PC-3 (cell line): Measurements from ENCODE around the gene HOXC10. TPM values are rescaled to one million over a fixed set of nuclear protein-coding genes. Genes with fewer than 3 reads are reported as not detected.

ENCODE experiments used
- ATAC-seq: fragments of 200-7000 bp; cut with Tn5 transposase; 2 replicates; pipeline ENCODE4 v1.9.1; 2020; ENCODE audit warnings: mild to moderate bottlenecking, moderate library complexity
- BruUV-seq: library from RNA; stranded (reverse); fragments of 400-500 nt; replicated peaks from 2 replicates; lab custom pipeline; 2021; lab: Mats Ljungman, UMichigan
- CTCF ChIA-PET: fragments of 300-600 bp; sonication (Branson Sonifier 250); formaldehyde crosslinking; loops from one replicate; lab custom pipeline; 2022; ENCODE audit warnings: antibody characterized with exemption; lab: Charles Lee
- POLR2A ChIA-PET: fragments of 300-600 bp; sonication (Branson Sonifier 250); formaldehyde crosslinking; loops from one replicate; lab custom pipeline; 2022; ENCODE audit warnings: antibody characterized with exemption; ENCODE audit not compliant: unreplicated experiment; lab: Charles Lee
- DNase-seq: peaks from one replicate; pipeline ENCODE4 v3.0.0-alpha.2; 2015
- H2AFZ ChIP-seq: fragments of 300-600 bp; sonication (generic); 2 replicates; pipeline ENCODE4 v1.6.0; 2016; ENCODE audit warnings: antibody characterized with exemption, low read length
- H3F3A ChIP-seq: fragments of 300-600 bp; sonication (generic); one replicate; pipeline ENCODE4 v1.6.0; 2017; ENCODE audit warnings: antibody characterized with exemption, low read length, control low read depth, mild to moderate bottlenecking; ENCODE audit not compliant: unreplicated experiment
- H3K27ac ChIP-seq: fragments of 300-600 bp; sonication (generic); 2 replicates; pipeline ENCODE4 v1.5.1; 2016; ENCODE audit warnings: mild to moderate bottlenecking, low read length
- H3K27me3 ChIP-seq: fragments of 300-600 bp; sonication (generic); 2 replicates; pipeline ENCODE4 v1.6.1; 2016; ENCODE audit warnings: low read length, mixed read lengths
- H3K36me3 ChIP-seq: fragments of 300-600 bp; sonication (generic); 2 replicates; pipeline ENCODE4 v1.6.1; 2016; ENCODE audit warnings: low read depth, mixed run types, low read length, mixed read lengths
- H3K4me1 ChIP-seq: fragments of 300-600 bp; sonication (generic); 2 replicates; pipeline ENCODE4 v1.5.1; 2016; ENCODE audit warnings: low read length; ENCODE audit not compliant: insufficient read depth
- H3K4me2 ChIP-seq: fragments of 300-600 bp; sonication (generic); 2 replicates; pipeline ENCODE4 v1.6.0; 2016; ENCODE audit warnings: low read length
- H3K4me3 ChIP-seq: fragments of 300-600 bp; sonication (generic); 2 replicates; pipeline ENCODE4 v1.5.1; 2016; ENCODE audit warnings: mild to moderate bottlenecking, low read length, mixed read lengths
- H3K79me2 ChIP-seq: fragments of 300-600 bp; sonication (generic); 2 replicates; pipeline ENCODE4 v1.6.1; 2017; ENCODE audit warnings: low read length, mixed read lengths
- H3K9ac ChIP-seq: fragments of 300-600 bp; sonication (generic); 2 replicates; pipeline ENCODE4 v1.6.0; 2016; ENCODE audit warnings: mild to moderate bottlenecking, low read length
- H3K9me2 ChIP-seq: fragments of 300-600 bp; sonication (generic); replicated peaks from 2 replicates; pipeline ENCODE4 v1.6.1; 2016; ENCODE audit warnings: mixed run types, low read length, mixed read lengths
- H3K9me3 ChIP-seq: fragments of 300-600 bp; sonication (generic); 2 replicates; pipeline ENCODE4 v1.6.1; 2016; ENCODE audit warnings: low read length, mixed read lengths
- H4K20me1 ChIP-seq: fragments of 300-600 bp; sonication (generic); 2 replicates; pipeline ENCODE4 v1.6.1; 2016; ENCODE audit warnings: low read length, mixed read lengths
- EZH2 ChIP-seq: fragments of 300-600 bp; sonication (generic); IDR thresholded peaks from one replicate; pipeline ENCODE4 v1.6.1; 2017; ENCODE audit warnings: antibody characterized with exemption, mild to moderate bottlenecking, low read length; ENCODE audit not compliant: unreplicated experiment
- EZH2phosphoT487 ChIP-seq: fragments of 300-600 bp; sonication (generic); IDR thresholded peaks from 2 replicates; pipeline ENCODE4 v1.6.1; 2018; ENCODE audit warnings: mild to moderate bottlenecking, antibody characterized with exemption, low read length, borderline replicate concordance
- intact Hi-C: fragments of 100-400 bp; cut with micrococcal nuclease; formaldehyde crosslinking; loops from 2 replicates; pipeline ENCODE4 v1.9.0; 2023
- total RNA-seq: library from RNA; depleted of rRNA; stranded (reverse); fragments of >200 nt; gene quantifications from 2 replicates; pipeline ENCODE4 v1.2.3, GENCODE V29; 2014
- TF ChIP-seq, protein P1 (sequence below): fragments of 300-600 bp; sonication (generic); conservative IDR thresholded peaks from 2 replicates; pipeline ENCODE4 v1.5.1; 2017; ENCODE audit warnings: antibody characterized with exemption, low read depth, mild to moderate bottlenecking, low read length

HOXC10 gene
- total RNA-seq, 1 experiment from 2014 or later: 0.69 TPM

DNA sequence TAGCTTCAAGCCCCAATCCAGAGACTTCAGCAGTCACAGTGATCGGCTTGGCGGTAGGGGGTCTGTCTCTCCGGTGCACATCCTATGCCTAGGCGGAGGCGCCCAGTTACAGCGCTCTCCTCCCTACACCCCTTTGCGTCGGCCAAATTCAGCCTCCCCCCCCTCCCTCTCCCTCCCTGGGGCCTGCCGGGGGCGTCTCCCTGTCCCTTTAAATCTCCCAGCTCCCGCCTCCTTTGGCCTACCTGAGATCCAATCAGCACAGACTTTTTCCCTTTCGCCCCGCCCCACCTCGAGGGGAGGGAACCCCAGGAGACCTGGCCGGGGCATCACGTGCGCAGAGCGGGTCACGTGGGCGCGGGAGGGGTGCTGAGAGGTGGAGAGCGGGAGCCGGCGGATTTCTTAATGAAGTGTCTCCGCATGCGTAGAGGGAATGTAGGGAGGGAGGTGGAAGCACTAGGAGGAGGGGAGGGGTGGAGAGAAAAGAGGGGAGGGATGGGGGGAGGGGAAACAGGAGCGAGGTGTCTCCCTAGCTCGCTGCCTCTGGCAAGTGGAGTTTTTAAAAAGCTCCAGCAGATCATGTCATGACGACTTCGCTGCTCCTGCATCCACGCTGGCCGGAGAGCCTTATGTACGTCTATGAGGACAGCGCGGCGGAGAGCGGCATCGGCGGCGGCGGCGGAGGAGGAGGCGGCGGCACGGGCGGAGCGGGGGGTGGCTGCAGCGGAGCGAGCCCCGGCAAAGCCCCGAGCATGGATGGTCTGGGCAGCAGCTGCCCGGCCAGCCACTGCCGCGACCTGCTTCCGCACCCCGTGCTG is 46.4 kb upstream of the HOXC10 start, which contains the start of gene HOXC13:
TSS of gene HOXC13 (plus strand) at position 506 of the 815 bp plus-strand sequence. CDS start at position 582, 76 bp downstream.
- H3K79me2 ChIP-seq: peaks cover 47% of the 10 kb centered on the region
- intact Hi-C loops: loop anchor here (1.0 kb wide), 3 partner anchors 168 to 211 kb away; partner anchors contain the start of gene CALCOCO1
- ATAC-seq: peak; percentile 82
- no TSS peak for BruUV-seq
- no peaks in the 10 kb centered on the region for H3K9me3 ChIP-seq
- no peaks in the 10 kb centered on the region for H4K20me1 ChIP-seq
- H3K4me3 ChIP-seq: peak within 1 kb of the TSS; percentile 87
- peak within 1 kb of the TSS; percentile 66 for H3K9ac ChIP-seq
- peaks cover 25% of the 10 kb centered on the region for H3K4me1 ChIP-seq
- no peaks in the 10 kb centered on the region for H3F3A ChIP-seq
- peak; percentile 99 for DNase-seq
- no peak for TF ChIP-seq EZH2phosphoT487
- TF ChIP-seq EZH2: no peak
- TF ChIP-seq, protein P1, sequence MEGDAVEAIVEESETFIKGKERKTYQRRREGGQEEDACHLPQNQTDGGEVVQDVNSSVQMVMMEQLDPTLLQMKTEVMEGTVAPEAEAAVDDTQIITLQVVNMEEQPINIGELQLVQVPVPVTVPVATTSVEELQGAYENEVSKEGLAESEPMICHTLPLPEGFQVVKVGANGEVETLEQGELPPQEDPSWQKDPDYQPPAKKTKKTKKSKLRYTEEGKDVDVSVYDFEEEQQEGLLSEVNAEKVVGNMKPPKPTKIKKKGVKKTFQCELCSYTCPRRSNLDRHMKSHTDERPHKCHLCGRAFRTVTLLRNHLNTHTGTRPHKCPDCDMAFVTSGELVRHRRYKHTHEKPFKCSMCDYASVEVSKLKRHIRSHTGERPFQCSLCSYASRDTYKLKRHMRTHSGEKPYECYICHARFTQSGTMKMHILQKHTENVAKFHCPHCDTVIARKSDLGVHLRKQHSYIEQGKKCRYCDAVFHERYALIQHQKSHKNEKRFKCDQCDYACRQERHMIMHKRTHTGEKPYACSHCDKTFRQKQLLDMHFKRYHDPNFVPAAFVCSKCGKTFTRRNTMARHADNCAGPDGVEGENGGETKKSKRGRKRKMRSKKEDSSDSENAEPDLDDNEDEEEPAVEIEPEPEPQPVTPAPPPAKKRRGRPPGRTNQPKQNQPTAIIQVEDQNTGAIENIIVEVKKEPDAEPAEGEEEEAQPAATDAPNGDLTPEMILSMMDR: no peak
- no peaks in the 10 kb centered on the region for H3K9me2 ChIP-seq
- H2AFZ ChIP-seq: peak within 1 kb of the TSS; percentile 84
- POLR2A ChIA-PET: interaction anchor here (0.6 to 0.8 kb wide), 2 partner anchors 9 to 111 kb away, joined by 4 to 5 read pairs; no protein-coding TSS in a partner anchor
- H3K27ac ChIP-seq: no peak within 1 kb of the TSS
- H3K27me3 ChIP-seq: no peaks in the 10 kb centered on the region
- no peaks in the 10 kb centered on the region for H3K36me3 ChIP-seq
- CTCF ChIA-PET: interaction anchor here (0.5 to 0.6 kb wide), 4 partner anchors 51 to 432 kb away, joined by 3 to 5 read pairs (median 4); no protein-coding TSS in a partner anchor
- peak within 1 kb of the TSS; percentile 89 for H3K4me2 ChIP-seq

DNA sequence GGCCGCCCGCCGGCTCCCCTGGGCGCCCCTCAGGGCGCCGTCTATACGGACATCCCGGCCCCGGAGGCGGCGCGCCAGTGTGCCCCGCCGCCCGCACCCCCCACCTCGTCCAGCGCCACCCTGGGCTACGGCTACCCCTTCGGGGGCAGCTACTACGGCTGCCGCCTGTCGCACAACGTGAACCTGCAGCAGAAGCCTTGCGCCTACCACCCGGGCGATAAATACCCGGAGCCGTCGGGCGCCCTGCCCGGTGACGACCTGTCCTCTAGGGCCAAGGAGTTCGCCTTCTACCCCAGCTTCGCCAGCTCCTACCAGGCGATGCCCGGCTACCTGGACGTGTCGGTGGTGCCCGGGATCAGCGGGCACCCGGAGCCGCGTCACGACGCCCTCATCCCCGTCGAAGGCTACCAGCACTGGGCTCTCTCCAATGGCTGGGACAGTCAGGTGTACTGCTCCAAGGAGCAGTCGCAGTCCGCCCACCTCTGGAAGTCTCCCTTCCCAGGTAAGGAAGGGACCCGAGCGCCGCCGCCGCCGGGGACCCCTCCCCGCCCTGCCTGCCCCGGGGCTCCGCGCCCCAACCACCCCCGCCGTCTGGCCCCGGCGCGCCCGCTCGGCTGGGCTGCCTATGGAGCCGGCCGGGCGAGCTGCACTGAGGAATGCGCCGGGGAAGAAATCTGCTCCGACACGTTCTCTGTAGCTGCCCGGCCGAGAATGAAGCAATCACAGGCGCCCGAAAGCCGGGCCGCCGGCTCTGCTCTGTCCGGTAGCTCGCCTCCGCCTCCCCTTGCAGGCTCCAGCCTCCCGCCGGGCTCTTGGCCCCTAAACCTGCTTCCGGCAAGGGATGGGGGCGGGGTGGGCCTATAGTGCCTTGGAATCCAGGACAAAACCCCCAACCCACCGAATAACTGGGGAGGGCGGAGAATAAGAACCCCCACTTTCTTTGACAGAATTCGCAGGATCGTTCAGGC is 45.5 kb upstream of the HOXC10 start:
- Histone ChIP-seq H3K4me2 (peak overlapping the region; percentile 89), H4K20me1 (no peaks in the 10 kb centered on the region), H3K9ac (peak overlapping the region; percentile 66), H3K9me3 (no peaks in the 10 kb centered on the region), H3K4me3 (peak overlapping the region; percentile 87), H3K27ac (no peak overlapping the region), H3K9me2 (no peaks in the 10 kb centered on the region), H3K36me3 (no peaks in the 10 kb centered on the region), H2AFZ (peak overlapping the region; percentile 84), H3K79me2 (peaks cover 56% of the 10 kb centered on the region), H3K27me3 (no peaks in the 10 kb centered on the region), H3K4me1 (peaks cover 30% of the 10 kb centered on the region), H3F3A (no peaks in the 10 kb centered on the region)
- ATAC-seq (peak; percentile 44), DNase-seq (peak; percentile 48)
- intact Hi-C loops: loop anchor here (1.0 to 5.0 kb wide), 2 partner anchors 48 to 172 kb away; partner anchors contain the start of gene HOXC10
- ChIA-PET CTCF (no interaction called here), POLR2A (no interaction called here)
- no TSS peak for BruUV-seq
- TF ChIP-seq EZH2phosphoT487 (no peak), EZH2 (no peak)
- TF ChIP-seq, protein P1: no peak
